ENCODE results near the gene MPZL2.

MPZL2 gene

GRCh38 chr11:118301600-118302195, 37.6 kb upstream of the MPZL2 start:
- H3K4me1 ChIP-seq (ENCODE audit: insufficient read depth, low read length): no peaks in the 10 kb centered on the region
- no peak overlapping the region for H3K4me3 ChIP-seq (ENCODE audit: low read length)
- H3K36me3 ChIP-seq (ENCODE audit: insufficient read depth, low read depth, low read length): no peaks in the 10 kb centered on the region
- H3K27ac ChIP-seq (ENCODE audit: low read length): no peak overlapping the region
- H3K27me3 ChIP-seq (ENCODE audit: insufficient read depth, low read length): 0 out of 2 replicates have a peak, but pooled peaks cover 3% of the 10 kb centered on the region
- no peaks in the 10 kb centered on the region for H3K9me3 ChIP-seq (ENCODE audit: insufficient read depth, low read depth, low read length)
- H3K9ac ChIP-seq (ENCODE audit: low read depth, low read length): no peak overlapping the region

DNA sequence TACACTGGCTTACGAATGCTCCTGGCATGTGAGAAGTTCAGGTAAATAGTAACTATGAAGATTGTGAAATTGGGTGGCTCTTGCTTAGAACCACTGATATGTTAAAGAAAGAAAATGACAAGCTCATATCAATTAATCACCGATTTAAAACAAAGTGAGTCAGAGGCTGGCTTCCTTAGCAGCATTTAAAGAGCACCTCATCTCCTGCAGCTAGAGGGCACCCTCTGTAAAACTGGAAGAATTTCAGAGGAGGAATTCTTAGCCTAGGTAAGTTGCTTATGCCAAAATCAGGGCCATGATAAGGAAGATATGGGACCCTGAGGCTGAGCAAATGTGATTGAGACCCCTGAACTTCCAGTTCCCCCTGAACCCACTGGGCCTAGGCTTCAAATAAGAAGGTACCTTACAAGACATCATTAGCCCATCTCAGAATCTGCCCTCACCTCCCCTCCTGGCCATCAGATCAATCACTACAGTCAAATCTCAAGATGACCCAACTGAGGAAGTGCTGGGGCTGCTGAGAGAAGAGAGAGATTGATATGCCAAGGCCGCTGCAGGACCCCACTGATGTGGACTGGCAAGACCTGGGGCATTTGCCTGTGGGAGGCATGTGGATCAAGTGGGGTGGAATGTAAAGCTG, 31.8 kb upstream of the MPZL2 start:
- no peak overlapping the region for H3K4me3 ChIP-seq (ENCODE audit: low read length)
- no peaks in the 10 kb centered on the region for H3K4me1 ChIP-seq (ENCODE audit: insufficient read depth, low read length)
- no peak overlapping the region for H3K27ac ChIP-seq (ENCODE audit: low read length)

DNA sequence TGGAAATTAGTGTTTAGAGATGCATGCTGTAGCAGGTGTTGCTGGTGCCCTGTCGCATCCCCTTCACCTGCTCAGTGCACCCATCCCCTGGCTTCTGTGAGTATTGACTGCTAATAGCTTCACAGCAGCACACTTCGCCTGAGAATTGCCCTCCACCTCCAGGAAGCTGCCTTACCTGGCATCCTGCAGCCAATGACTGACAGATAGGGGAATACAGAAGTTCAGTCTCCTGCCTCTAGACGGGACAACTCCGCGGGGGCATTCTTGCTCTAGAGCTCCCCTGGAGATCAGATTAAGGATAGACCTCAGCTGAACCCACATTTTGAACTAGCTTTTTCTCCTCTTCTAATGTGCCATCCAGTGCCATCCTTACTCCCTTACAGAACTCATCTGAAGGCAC, 31.1 kb upstream of the MPZL2 start:
- no peak overlapping the region for H3K27ac ChIP-seq (ENCODE audit: low read length)
- no peaks in the 10 kb centered on the region for H3K4me1 ChIP-seq (ENCODE audit: insufficient read depth, low read length)
- no peak overlapping the region for H3K9ac ChIP-seq (ENCODE audit: low read depth, low read length)
- H3K27me3 ChIP-seq (ENCODE audit: insufficient read depth, low read length): peaks cover 10% of the 10 kb centered on the region; the same call in 1 of the 2 replicates
- H3K9me3 ChIP-seq (ENCODE audit: insufficient read depth, low read depth, low read length): no peaks in the 10 kb centered on the region
- H3K36me3 ChIP-seq (ENCODE audit: insufficient read depth, low read depth, low read length): no peaks in the 10 kb centered on the region
- H3K4me3 ChIP-seq (ENCODE audit: low read length): no peak overlapping the region

More for the DNA sequence above, 31.8 kb upstream of the MPZL2 start:
- H3K36me3 ChIP-seq (ENCODE audit: insufficient read depth, low read depth, low read length): no peaks in the 10 kb centered on the region
- H3K27me3 ChIP-seq (ENCODE audit: insufficient read depth, low read length): peaks cover 10% of the 10 kb centered on the region; the same call in 1 of the 2 replicates
- no peak overlapping the region for H3K9ac ChIP-seq (ENCODE audit: low read depth, low read length)
- no peaks in the 10 kb centered on the region for H3K9me3 ChIP-seq (ENCODE audit: insufficient read depth, low read depth, low read length)

DNA sequence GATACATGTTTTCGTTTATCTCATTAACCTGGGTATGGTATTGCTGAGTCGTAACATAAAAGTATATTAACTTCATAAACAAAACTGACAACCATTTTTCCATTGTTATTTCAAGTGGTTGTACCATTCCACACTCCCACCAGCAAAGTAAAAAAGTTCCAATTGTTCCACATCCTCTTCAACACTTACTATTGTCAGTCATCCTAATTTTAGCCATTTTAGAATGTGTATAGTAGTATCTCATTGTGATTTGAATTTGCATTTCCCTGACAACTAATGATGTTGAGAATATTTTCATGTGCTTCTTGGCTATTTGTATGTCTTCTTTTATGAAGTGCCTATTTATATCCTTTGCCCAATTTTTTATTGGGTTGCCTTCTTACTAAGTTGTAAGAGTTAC, 30.0 kb upstream of the MPZL2 start:
- no peaks in the 10 kb centered on the region for H3K36me3 ChIP-seq (ENCODE audit: insufficient read depth, low read depth, low read length)
- H3K4me1 ChIP-seq (ENCODE audit: insufficient read depth, low read length): no peaks in the 10 kb centered on the region
- no peak overlapping the region for H3K4me3 ChIP-seq (ENCODE audit: low read length)
- no peak overlapping the region for H3K27ac ChIP-seq (ENCODE audit: low read length)
- no peaks in the 10 kb centered on the region for H3K9me3 ChIP-seq (ENCODE audit: insufficient read depth, low read depth, low read length)
- H3K9ac ChIP-seq (ENCODE audit: low read depth, low read length): no peak overlapping the region
- H3K27me3 ChIP-seq (ENCODE audit: insufficient read depth, low read length): peaks cover 6% of the 10 kb centered on the region; the same call in 1 of the 2 replicates

DNA sequence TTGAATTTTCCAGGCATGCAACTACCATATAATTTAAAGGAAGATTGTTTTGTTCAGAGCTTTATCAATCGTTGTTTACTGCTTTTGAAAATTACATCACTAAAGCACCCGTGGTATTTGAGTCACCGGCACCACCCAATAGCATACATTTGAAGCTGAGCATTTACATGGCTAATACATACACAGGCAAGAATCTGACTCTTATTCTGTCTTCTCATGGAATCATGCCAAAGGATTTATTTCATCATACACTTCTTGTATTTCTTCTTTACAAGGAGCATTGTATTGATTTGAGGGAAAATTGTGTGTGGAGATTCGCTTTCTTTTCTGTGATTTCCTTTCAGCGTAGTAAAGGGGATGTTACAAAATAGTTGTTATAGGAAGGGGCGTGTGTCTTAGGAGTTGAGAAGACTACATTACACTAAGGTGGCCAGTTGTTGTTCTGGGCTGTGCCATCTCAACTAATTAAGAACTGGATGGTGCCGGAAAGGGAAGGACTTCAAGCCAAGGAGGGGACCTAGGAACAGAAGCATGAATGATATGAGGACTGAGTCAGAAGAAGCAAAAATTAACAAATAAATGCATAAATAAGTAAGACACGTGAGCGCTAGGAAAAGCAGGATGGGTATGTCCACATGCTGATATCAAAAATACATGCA, 27.5 kb upstream of the MPZL2 start:
- Histone ChIP-seq H3K9ac (ENCODE audit: low read depth, low read length) (no peak overlapping the region), H3K4me3 (ENCODE audit: low read length) (no peak overlapping the region)

DNA sequence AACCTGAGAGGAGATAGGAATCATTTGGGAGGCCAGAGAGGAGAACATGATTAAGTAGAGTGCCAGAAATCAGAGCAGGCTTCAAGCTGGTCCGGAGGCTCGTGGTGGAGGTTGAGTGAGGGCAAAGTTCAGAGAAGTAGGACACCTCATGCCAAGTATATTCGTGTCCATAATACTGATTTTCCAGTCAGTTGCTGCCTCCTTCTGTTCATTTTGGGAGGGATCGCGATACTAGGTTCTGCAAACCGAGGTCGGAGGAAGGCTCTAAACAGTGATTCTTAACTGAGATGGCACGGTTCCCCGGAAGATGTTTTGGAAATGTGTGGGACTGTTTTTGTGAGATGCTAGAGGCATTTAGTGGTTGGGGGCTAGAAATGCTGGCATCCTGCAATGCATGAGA, 26.8 kb upstream of the MPZL2 start:
- H3K27me3 ChIP-seq (ENCODE audit: insufficient read depth, low read length): peaks cover 6% of the 10 kb centered on the region; the same call in 1 of the 2 replicates
- H3K27ac ChIP-seq (ENCODE audit: low read length): no peak overlapping the region
- no peaks in the 10 kb centered on the region for H3K4me1 ChIP-seq (ENCODE audit: insufficient read depth, low read length)
- no peak overlapping the region for H3K9ac ChIP-seq (ENCODE audit: low read depth, low read length)
- H3K4me3 ChIP-seq (ENCODE audit: low read length): no peak overlapping the region
- H3K36me3 ChIP-seq (ENCODE audit: insufficient read depth, low read depth, low read length): no peaks in the 10 kb centered on the region
- H3K9me3 ChIP-seq (ENCODE audit: insufficient read depth, low read depth, low read length): no peaks in the 10 kb centered on the region

More for the DNA sequence above, 27.5 kb upstream of the MPZL2 start:
- Histone ChIP-seq H3K27me3 (ENCODE audit: insufficient read depth, low read length) (peaks cover 6% of the 10 kb centered on the region; the same call in 1 of the 2 replicates), H3K9me3 (ENCODE audit: insufficient read depth, low read depth, low read length) (no peaks in the 10 kb centered on the region), H3K36me3 (ENCODE audit: insufficient read depth, low read depth, low read length) (no peaks in the 10 kb centered on the region), H3K27ac (ENCODE audit: low read length) (no peak overlapping the region), H3K4me1 (ENCODE audit: insufficient read depth, low read length) (no peaks in the 10 kb centered on the region)

DNA sequence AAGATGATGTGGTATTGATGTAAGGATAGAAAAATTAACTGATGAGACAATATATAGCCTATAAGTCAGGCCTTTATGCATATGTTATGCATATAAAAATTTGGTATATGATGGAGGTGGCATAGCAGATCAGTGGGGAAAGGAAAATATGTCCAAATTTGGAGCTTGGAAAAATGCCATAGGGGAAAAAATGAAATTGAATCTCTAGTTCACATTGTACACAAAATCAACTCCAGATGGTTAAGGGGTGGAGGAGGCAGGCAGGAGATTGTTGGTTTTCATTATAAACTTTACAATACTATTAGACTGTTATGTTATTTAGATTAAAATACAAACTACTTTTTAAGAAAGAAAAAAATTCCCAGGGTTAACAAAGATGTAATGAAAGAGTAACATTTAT, 25.3 kb upstream of the MPZL2 start:
- H3K27me3 ChIP-seq (ENCODE audit: insufficient read depth, low read length): peaks cover 6% of the 10 kb centered on the region; the same call in 1 of the 2 replicates
- H3K9me3 ChIP-seq (ENCODE audit: insufficient read depth, low read depth, low read length): no peaks in the 10 kb centered on the region
- H3K9ac ChIP-seq (ENCODE audit: low read depth, low read length): no peak overlapping the region
- no peaks in the 10 kb centered on the region for H3K4me1 ChIP-seq (ENCODE audit: insufficient read depth, low read length)
- H3K36me3 ChIP-seq (ENCODE audit: insufficient read depth, low read depth, low read length): no peaks in the 10 kb centered on the region
- no peak overlapping the region for H3K27ac ChIP-seq (ENCODE audit: low read length)
- H3K4me3 ChIP-seq (ENCODE audit: low read length): no peak overlapping the region

- H3K36me3 ChIP-seq (ENCODE audit: insufficient read depth, low read depth, low read length): no peaks in the 10 kb centered on the region
- H3K4me1 ChIP-seq (ENCODE audit: insufficient read depth, low read length): no peaks in the 10 kb centered on the region
- H3K9me3 ChIP-seq (ENCODE audit: insufficient read depth, low read depth, low read length): no peaks in the 10 kb centered on the region
- H3K4me3 ChIP-seq (ENCODE audit: low read length): no peak overlapping the region
- H3K27me3 ChIP-seq (ENCODE audit: insufficient read depth, low read length): peaks cover 6% of the 10 kb centered on the region; the same call in 1 of the 2 replicates
- H3K27ac ChIP-seq (ENCODE audit: low read length): no peak overlapping the region
- no peak overlapping the region for H3K9ac ChIP-seq (ENCODE audit: low read depth, low read length)
Observed at GRCh38 chr11:118287006-118287405, 22.9 kb upstream of the MPZL2 start.

DNA sequence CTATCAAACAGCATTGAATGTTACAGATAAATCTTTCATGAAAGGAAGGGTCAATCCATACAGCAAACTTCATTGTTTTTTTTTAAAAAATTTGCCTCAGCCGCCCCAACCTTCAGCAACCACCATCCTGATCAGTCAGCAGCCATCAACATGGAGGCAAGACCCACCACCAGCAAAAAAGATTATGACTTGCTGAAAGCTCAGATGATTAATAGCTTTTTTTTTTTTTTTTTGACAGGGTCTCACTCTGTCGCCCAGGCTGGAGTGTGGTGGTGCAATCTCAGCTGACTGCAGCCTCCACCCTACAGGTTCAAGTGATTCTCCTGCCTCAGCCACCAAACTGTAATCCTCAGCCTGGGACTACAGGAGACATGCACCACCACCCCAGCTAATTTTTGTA, 22.4 kb upstream of the MPZL2 start:
- H3K27ac ChIP-seq (ENCODE audit: low read length): no peak overlapping the region
- no peaks in the 10 kb centered on the region for H3K36me3 ChIP-seq (ENCODE audit: insufficient read depth, low read depth, low read length)
- H3K4me1 ChIP-seq (ENCODE audit: insufficient read depth, low read length): no peaks in the 10 kb centered on the region
- H3K27me3 ChIP-seq (ENCODE audit: insufficient read depth, low read length): peaks cover 2% of the 10 kb centered on the region; the same call in 1 of the 2 replicates
- H3K4me3 ChIP-seq (ENCODE audit: low read length): no peak overlapping the region
- no peak overlapping the region for H3K9ac ChIP-seq (ENCODE audit: low read depth, low read length)
- no peaks in the 10 kb centered on the region for H3K9me3 ChIP-seq (ENCODE audit: insufficient read depth, low read depth, low read length)

DNA sequence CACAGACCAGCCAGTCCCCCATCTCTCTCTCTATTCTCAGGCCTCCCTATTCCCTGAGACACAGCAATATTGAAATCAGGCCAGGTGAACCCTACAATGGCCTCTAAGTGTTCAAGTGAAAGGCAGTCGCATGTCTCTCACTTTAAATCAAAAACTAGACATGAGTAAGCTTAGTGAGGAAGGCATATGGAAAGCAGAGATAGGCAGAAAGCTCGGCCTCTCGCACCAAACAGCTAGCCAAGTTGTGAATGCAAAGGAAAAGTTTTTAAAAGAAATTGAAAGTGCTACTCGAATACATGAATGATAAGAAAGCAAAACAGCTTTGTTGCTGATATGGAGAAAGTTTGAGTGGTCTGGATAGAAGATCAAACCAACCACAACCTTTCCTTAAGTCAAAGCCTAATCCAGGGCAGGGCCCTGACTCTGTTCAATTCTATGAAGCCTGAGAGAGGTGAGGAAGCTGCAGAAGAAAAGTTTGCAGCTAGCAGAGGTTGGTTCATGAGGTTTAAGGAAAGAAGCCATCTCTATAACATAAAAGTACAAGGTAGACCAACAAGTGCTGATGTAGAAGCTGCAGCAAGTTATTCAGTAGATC, 19.8 kb upstream of the MPZL2 start:
- Histone ChIP-seq H3K27ac (ENCODE audit: low read length) (no peak overlapping the region), H3K4me1 (ENCODE audit: insufficient read depth, low read length) (no peaks in the 10 kb centered on the region), H3K9me3 (ENCODE audit: insufficient read depth, low read depth, low read length) (no peaks in the 10 kb centered on the region), H3K27me3 (ENCODE audit: insufficient read depth, low read length) (no peaks in the 10 kb centered on the region), H3K4me3 (ENCODE audit: low read length) (no peak overlapping the region), H3K9ac (ENCODE audit: low read depth, low read length) (no peak overlapping the region), H3K36me3 (ENCODE audit: insufficient read depth, low read depth, low read length) (no peaks in the 10 kb centered on the region)

GRCh38 chr11:118283037-118283636, 19.0 kb upstream of the MPZL2 start:
- Histone ChIP-seq H3K9me3 (ENCODE audit: insufficient read depth, low read depth, low read length) (no peaks in the 10 kb centered on the region), H3K9ac (ENCODE audit: low read depth, low read length) (no peak overlapping the region), H3K27ac (ENCODE audit: low read length) (no peak overlapping the region), H3K4me3 (ENCODE audit: low read length) (no peak overlapping the region), H3K4me1 (ENCODE audit: insufficient read depth, low read length) (no peaks in the 10 kb centered on the region), H3K36me3 (ENCODE audit: insufficient read depth, low read depth, low read length) (no peaks in the 10 kb centered on the region), H3K27me3 (ENCODE audit: insufficient read depth, low read length) (no peaks in the 10 kb centered on the region)

Measured in iPS-20b (cell line).